ENCODE measurements around the gene GRB10.

DNA sequence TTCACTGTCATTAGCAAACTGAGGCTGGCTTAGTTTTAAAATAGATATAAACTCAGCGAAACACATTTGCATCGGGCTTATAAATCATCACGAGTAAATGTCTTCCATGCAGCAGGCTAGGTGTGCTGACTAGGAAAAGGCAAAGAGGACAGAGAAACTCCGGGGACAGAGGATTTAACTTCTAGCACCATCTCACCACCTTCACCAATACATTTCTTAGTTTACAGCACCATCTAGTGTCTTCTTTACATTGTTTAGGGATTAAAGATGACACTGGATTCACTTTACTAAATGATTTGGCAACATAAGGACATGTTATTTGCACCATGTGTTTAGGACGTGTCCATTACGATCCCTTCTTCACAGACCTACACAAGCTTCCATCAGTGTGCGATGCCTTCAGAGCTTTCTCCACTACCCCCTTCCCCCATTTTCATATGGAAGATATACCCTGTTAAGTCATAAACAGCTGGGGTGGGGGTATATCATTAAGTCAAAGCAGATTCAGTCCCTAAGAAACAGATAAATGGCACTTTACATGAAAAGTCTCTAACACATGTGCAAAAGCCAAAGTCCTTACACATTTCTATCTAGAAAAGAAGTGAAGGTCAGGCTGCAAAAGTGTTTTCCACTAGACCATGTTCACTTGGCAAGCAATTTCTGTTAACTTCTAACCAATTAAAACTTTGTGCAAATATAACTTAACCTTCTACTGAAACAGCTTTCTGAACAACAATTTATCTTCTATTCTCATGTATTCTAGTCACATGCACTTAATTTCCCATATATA is 103.3 kb downstream of the GRB10 start:
- TF ChIP-seq, protein P1, sequence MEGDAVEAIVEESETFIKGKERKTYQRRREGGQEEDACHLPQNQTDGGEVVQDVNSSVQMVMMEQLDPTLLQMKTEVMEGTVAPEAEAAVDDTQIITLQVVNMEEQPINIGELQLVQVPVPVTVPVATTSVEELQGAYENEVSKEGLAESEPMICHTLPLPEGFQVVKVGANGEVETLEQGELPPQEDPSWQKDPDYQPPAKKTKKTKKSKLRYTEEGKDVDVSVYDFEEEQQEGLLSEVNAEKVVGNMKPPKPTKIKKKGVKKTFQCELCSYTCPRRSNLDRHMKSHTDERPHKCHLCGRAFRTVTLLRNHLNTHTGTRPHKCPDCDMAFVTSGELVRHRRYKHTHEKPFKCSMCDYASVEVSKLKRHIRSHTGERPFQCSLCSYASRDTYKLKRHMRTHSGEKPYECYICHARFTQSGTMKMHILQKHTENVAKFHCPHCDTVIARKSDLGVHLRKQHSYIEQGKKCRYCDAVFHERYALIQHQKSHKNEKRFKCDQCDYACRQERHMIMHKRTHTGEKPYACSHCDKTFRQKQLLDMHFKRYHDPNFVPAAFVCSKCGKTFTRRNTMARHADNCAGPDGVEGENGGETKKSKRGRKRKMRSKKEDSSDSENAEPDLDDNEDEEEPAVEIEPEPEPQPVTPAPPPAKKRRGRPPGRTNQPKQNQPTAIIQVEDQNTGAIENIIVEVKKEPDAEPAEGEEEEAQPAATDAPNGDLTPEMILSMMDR (IDR thresholded peaks at IDR 0.05) = peak in 2 of 3 donors; percentile 42 to 45
- TF ChIP-seq POLR2A (IDR thresholded peaks at IDR 0.05) = no peak
- TF ChIP-seq POLR2AphosphoS5 (IDR thresholded peaks at IDR 0.05) = no peak

Data from breast epithelium (tissue), 3 donors.